HG02610 (cell line): Measurements from ENCODE around the gene TTC24.
"Not testable (repeated sequence)": the region's sequence is repeated elsewhere in the genome, so short reads cannot be mapped to it uniquely, and the experiment has no call there.

ENCODE experiments used
- ATAC-seq: cut with Tn5 transposase; IDR thresholded peaks from one replicate; pipeline ENCODE4 v1.9.1; 2021; ENCODE audit warnings: mild to moderate bottlenecking, moderate library complexity; ENCODE audit not compliant: unreplicated experiment

The TTC24 gene

DNA sequence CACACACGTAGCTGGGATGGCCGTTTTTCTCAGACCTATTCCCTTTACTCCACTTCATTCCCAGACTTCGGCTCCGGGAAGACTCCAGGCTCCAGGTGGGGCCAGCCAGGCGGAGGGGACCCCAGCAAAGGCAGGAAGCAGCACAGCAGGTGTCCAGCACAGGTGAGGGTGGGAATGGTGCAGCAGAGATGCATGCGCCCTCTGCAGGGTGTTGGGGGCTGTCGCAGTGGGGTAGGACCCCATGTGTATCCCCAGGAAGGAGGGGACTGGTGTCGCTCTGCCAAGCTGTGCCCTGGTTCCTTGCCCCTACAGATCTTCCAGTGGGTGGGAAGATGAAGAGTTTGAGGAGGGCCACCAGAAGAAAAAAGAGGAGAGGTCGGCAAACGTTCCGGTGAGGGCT lies 5.3 kb downstream of the TTC24 start:
- ATAC-seq = no peak

DNA sequence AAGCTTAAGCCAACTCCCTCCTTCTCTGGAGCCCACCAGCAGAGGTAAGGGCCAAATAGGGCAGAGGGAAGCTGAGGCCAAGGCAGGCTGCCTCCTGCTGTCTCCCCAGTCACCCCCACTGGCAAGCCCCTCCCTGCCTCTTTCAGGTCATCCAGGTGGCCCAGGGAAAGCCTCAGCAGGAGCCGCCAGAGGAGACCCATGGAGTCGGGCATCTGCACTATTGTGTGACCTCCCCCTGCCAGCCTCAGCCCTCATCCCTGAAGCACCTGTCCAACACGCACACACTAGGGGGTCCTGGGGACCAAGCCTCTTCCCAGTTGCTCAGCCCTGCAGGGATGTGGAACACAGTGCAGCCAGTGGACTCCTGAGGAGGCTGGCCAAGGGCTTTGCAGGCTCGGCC lies 6.8 kb downstream of the TTC24 start:
- ATAC-seq = no peak

DNA sequence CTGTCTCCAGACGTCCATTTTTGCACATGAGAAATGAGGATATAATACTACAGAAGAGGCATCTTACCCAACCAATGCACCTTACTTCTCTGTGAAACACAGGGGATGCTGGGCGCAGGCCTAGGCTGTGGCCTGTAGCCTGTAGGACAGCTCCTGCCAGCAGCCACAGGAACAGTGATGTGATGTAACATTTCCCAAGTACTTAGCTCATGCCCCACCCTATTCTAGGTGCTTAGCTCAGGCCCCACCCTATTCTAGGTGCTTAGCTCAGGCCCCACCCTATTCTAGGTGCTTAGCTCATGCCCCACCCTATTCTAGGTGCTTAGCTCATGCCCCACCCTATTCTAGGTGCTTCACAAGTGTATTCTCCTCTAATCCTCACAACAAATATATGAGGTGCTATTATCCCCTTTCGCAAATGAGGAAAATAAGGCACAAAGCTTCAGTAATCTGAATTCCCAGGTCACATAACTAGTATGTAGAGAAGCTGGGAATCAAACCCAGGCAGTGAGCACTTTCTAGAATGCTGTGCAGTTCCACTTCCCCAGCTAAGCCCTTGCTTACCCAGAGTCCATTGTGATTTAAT lies 7.5 kb downstream of the TTC24 start:
- ATAC-seq = no peak

DNA sequence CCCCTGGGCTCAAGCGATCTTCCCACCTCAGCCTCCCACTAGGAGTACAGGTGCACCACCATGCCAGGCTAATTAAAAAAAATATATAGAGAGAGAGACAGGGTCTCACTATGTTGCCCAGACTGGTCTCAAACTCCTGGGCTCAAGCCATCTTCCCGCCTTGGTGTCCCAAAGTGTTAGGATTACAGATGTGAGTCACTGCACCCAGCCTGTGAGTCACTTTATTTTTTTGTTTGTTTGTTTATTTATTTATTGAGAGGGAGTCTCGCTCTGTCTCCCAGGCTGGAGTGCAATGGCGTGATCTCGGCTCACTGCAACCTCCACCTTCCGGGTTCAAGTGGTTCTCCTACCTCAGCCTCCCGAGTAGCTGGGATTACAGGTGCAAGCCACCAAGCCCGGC lies 8.4 kb downstream of the TTC24 start:
- not testable (repeated sequence) for ATAC-seq

DNA sequence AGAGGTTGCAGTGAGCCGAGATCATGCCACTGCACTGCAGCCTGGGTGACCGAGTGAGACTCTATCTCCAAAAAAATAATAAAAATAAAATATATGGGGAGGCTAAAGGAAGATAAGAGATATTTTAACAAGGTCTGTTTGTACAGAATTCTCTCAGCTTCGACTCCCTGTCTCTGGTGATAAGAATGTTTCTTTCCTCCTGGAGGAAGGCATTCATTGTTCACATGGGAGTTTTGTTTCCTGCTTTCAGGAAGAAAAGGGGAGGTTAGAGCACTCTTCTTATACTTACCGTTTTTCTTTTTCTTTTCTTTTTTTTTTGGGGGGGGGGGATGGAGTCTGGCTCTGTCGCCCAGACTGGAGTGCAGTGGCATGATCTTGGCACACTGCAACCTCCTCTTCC lies 10.0 kb downstream of the TTC24 start:
- ATAC-seq = no peak

DNA sequence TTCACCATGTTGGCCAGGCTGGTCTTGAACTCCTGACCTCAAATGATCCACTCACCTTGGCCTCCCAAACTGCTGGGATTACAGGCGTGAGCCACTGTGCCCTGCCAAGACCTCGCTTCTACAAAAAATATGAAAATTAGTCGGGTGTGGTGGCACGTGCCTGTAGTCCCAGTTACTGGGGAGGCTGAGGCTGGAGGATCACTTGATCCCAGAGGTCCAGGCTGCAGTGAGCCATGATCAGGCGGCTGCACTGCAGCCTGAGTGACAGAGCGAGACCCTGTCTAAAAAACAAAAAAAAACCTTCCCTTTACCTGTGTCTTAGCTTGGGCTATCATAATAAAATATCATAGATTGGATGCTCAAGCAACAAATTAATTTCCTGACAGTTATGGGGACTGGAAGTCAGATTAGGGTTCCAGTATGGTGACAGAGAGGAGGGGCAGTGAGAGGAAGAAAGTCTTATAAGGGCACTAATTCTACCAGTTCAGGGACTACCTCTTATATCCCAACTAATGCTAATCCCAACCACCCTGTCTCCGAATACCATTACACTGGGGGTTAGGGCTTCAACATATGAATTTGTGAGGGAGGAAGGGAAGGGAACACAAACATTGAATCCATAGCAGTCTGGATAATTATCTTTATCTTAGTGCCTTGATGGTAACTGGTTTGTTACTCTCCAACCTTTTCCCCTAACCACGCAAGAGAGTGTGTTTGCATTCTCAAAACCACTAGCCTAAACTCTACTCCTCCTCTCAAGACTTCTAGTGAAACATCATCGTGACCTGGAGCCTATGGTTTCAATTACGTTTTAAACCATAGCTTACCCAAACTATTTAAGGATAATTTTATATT lies 11.0 kb downstream of the TTC24 start:
- ATAC-seq = no peak

GRCh38 chr1:156591181-156591431 lies 11.6 kb downstream of the TTC24 start:
- no peak for ATAC-seq

DNA sequence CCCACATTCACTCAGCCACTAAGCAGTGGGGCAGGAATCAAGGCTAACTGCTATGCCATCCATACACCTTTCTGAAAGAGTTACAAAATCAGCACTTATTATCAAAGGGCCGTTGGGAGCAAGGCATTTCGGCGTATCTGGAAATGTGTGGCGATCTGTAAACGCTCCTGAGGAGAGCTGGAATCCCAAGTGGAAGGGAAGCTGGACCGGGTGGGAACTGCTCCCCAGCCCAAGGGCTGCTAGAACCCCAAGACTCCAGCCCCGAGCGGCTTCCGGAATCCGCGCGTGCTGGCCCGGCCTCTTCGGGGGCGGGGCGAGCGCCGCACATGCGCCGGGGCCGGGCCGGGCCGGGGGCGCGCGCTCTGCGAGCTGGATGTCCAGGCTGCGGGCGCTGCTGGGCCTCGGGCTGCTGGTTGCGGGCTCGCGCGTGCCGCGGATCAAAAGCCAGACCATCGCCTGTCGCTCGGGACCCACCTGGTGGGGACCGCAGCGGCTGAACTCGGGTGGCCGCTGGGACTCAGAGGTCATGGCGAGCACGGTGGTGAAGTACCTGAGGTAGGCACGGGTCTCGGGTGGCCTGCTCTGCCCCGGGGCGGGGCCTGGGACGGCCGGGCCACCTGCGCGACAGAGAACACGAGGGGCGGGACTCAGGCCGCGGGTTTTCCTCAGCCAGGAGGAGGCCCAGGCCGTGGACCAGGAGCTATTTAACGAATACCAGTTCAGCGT lies 12.1 kb downstream of the TTC24 start, which contains the start of gene NAXE:
NAXE (plus strand) TSS at position 345 of the 726 bp plus-strand sequence; CDS start at position 374, 29 bp downstream.
- peak; percentile 94 for ATAC-seq

DNA sequence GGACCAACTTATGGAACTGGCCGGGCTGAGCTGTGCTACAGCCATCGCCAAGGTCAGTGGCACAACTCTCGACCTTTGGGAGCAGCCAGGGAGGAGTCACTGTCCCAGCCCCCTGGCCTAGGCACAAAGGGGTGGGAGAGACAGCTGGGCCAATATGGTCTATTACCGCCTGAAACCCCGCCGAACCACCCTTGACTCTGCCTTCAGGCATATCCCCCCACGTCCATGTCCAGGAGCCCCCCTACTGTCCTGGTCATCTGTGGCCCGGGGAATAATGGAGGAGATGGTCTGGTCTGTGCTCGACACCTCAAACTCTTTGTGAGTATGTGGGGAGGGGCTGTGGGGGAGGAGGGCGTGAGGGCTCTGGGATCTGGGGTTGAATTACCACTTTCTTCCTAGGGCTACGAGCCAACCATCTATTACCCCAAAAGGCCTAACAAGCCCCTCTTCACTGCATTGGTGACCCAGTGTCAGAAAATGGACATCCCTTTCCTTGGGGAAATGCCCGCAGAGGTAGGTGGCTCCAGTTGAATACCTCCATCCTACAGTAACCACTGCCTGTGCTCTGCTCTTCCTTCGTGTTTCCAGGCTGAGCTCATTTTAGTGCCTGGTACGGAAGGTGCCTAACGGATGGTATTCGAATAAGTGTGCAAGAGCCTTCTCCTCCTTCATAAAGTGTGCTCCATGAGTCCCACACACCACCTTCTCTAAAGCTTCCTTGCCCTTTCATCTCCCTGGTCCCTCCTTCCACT lies 12.8 kb downstream of the TTC24 start:
- no peak for ATAC-seq

- ATAC-seq = no peak
Observed at GRCh38 chr1:156592910-156593660, 13.6 kb downstream of the TTC24 start.

DNA sequence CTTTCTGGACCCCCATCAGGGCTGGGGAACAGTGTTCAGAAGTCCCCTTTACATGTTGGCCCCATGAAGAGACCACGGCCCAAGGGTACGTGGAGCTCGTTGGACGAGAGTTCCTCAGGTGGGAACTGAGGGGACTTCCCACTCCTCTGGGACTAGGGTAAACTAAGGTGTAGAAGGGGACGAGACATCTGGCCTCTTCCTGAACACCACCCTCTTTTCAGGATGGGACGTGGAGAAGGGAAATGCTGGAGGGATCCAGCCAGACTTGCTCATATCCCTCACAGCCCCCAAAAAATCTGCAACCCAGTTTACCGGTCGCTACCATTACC lies 14.1 kb downstream of the TTC24 start:
- no peak for ATAC-seq

- ATAC-seq = no peak
Observed at GRCh38 chr1:156594190-156594589, 14.7 kb downstream of the TTC24 start.

DNA sequence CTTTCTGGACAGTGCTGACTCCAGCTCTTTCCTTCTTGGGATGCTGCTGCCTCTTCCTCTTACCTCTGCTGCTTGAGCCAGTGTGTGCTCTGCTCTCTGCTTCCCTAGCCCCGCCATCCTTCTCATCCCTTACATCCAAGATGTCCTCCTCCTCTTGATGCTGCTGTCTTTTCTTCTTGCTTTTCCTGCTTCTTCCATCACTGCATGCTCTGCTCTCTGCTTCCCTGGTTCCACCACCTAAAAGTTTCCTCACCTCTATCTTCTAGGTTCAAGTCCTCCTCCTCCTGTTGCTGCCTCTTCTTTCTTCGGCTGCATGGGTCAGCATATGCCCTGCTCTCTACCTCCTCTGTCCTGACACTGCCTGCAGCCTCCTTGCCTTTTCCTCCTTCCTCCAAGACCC lies 15.5 kb downstream of the TTC24 start:
- ATAC-seq = no peak

- no peak for ATAC-seq
Observed at GRCh38 chr1:156596426-156596825, 16.9 kb downstream of the TTC24 start.

DNA sequence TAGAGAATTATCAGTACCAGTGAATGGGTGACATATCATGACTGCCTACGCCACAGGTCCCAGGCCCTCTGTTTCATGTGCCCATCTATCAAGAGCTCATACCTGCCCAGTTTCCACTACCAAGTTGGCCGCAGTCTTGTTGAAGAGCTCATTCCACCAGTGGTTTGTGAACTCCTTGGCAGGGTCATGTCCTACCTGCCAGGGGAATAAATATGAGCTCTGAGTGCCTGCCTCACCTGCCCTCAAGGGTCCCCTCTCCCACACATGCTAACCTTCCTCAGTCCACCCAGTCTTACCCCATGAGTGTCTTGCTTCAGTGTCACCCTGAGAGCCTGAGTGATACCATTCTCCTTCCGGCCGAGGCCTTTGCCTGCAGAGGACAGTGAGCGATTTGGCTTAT lies 18.6 kb downstream of the TTC24 start:
- ATAC-seq = no peak

DNA sequence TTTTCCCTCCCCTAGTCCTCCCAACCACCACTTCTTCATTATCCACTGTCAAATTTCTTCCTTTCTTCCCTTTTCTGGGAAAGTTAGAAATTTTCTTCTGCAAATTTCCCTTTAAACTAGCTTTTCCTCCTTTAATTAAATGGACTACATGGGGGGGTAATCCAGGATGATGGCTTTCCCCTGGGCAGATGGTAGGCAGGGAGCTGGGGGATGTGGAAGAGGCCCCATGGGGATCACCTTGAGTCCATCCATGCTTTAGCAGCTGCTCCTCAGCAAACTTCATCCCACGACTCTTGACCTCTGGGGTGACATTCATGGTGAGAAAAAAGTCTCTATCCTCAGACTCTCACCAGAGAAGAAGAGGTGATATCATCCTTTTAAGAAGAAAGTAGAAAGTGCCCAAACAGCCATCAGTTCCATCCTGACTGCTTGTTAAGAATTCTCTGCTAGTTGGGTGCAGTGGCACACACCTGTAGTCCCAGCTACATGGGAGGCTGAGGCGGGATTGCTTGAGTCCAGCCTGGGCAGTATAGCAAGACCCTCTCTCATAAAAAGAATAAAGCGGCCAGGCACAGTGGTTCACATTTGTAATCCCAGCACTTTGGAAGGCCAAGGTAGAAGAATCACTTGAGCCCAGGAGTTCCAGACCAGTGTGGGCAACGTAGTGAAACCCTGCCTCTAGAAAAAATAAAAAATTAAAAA lies 19.4 kb downstream of the TTC24 start:
- no peak for ATAC-seq

DNA sequence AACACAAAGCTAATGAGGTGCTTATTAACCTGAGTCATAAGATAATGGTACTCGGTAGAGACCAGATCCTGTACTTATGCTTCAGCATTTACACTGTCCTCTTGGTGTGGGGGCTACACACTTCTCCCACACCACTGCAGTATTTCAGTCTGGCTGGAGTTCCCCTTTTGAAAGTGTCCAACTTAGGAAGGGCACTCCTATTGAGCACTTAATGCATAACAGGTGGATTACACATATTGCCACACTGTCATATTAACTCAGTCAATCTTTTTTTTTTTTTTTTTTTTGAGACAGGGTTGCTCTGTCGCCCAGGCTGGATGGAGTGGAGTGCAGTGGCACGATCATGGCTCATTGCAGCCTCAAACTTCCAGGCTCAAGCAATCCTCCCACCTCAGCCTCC lies 20.3 kb downstream of the TTC24 start:
- no peak for ATAC-seq

DNA sequence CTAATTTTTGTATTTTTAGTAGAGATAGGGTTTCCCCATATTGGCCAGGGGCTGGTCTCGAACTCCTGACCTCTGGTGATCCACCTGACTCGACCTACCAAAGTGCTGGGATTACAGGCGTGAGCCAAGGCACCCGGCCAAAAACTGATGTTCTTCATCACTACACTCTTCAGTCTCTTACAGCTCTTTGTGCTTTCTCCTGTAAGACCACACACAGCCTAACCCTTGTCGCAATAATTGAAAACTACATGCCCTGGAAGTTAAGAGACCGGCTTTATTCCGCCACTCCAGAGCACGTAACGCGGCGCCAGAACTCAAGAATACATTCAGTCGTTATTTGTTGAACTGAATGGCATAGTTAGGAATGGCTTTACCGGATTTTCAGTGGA lies 21.2 kb downstream of the TTC24 start:
- ATAC-seq = peak; percentile 7

- peak; percentile 53 for ATAC-seq
Observed at GRCh38 chr1:156601122-156601830, 21.8 kb downstream of the TTC24 start, which contains the start of gene GPATCH4. Gene GPATCH4 (minus strand): TSS chr1:156601479.

DNA sequence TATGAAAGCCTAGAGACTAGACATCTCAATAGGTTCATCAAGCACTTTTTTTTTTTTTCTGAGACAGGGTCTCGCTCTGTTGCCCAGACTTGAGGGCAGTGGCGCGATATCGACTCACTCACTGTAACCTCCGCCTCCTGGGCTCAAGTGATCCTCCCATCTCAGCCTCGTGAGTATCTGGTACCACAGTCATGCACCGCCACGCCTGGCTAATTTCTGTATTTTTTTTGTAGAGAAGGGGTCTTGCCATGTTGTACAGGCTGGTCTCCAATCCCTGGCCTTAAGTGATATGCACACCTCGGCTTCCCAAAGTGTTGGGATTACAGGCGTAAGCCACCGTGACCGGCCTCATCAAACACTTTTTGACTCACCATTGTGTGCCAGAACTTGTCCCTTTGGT lies 22.4 kb downstream of the TTC24 start:
- no peak for ATAC-seq
